HEK293T (cell line): ENCODE results near the gene PLS3.
A peak's percentile ranks its signal among the peaks of the same experiment; 100 is the strongest.
"Not testable (repeated sequence)": the region's sequence is repeated elsewhere in the genome, so short reads cannot be mapped to it uniquely, and the experiment has no call there.

Experiments used
- CTCF ChIA-PET: fragments of 350-600 bp; formaldehyde crosslinking; extraction: SDS; loops from one replicate; lab custom pipeline; 2021; ENCODE audit warnings: antibody characterized with exemption, inconsistent platforms; lab: Yijun Ruan, JAX
- POLR2A ChIA-PET: fragments of 350-600 bp; formaldehyde crosslinking; extraction: SDS; loops from one replicate; lab custom pipeline; 2020; ENCODE audit warnings: antibody characterized with exemption, inconsistent platforms; lab: Yijun Ruan, JAX
- DNase-seq: peaks from one replicate; pipeline ENCODE4 v3.0.0; 2012; ENCODE audit warnings: mixed read lengths; ENCODE audit errors: extremely low spot score
- ARNT ChIP-seq: fragments of 450-650 bp; IDR thresholded peaks from 2 replicates; pipeline ENCODE4 v1.6.1; 2017; ENCODE audit warnings: mild to moderate bottlenecking
- BHLHE40 ChIP-seq: fragments of 450-650 bp; IDR thresholded peaks from 2 replicates; pipeline ENCODE4 v1.6.1; 2016; ENCODE audit warnings: mild to moderate bottlenecking, moderate library complexity, borderline replicate concordance
- CTBP1 ChIP-seq: fragments of 450-650 bp; IDR thresholded peaks from 2 replicates; pipeline ENCODE4 v1.6.1; 2016; ENCODE audit warnings: borderline replicate concordance
- ELF4 ChIP-seq: fragments of 450-650 bp; IDR thresholded peaks from 2 replicates; pipeline ENCODE4 v1.6.1; 2017; ENCODE audit warnings: antibody characterized with exemption
- FOXA1 ChIP-seq: fragments of 450-650 bp; IDR thresholded peaks from 2 replicates; pipeline ENCODE4 v1.6.1; 2016; ENCODE audit warnings: mild to moderate bottlenecking
- FOXK2 ChIP-seq: fragments of 450-650 bp; IDR thresholded peaks from 2 replicates; pipeline ENCODE4 v1.6.1; 2016; ENCODE audit warnings: mild to moderate bottlenecking
- FOXM1 ChIP-seq: fragments of 450-650 bp; IDR thresholded peaks from 2 replicates; pipeline ENCODE4 v1.6.1; 2017; ENCODE audit warnings: mild to moderate bottlenecking, borderline replicate concordance
- HDGF ChIP-seq: fragments of 450-650 bp; IDR thresholded peaks from 2 replicates; pipeline ENCODE4 v1.6.1; 2017; ENCODE audit warnings: antibody characterized with exemption, borderline replicate concordance
- L3MBTL2 ChIP-seq: fragments of 450-650 bp; conservative IDR thresholded peaks from 2 replicates; pipeline ENCODE4 v1.6.1; 2016; ENCODE audit warnings: mild to moderate bottlenecking
- LEF1 ChIP-seq: fragments of 450-650 bp; IDR thresholded peaks from 2 replicates; pipeline ENCODE4 v1.6.1; 2017; ENCODE audit warnings: mild to moderate bottlenecking, borderline replicate concordance
- NFRKB ChIP-seq: fragments of 450-650 bp; IDR thresholded peaks from 2 replicates; pipeline ENCODE4 v1.6.1; 2016; ENCODE audit warnings: mild to moderate bottlenecking, moderate library complexity
- SP1 ChIP-seq: fragments of 450-650 bp; IDR thresholded peaks from 2 replicates; pipeline ENCODE4 v1.6.1; 2017
- SUZ12 ChIP-seq: fragments of 450-650 bp; IDR thresholded peaks from 2 replicates; pipeline ENCODE4 v1.6.1; 2016; ENCODE audit warnings: mild to moderate bottlenecking
- TARDBP ChIP-seq: fragments of 450-650 bp; IDR thresholded peaks from 2 replicates; pipeline ENCODE4 v1.6.1; 2016
- ZNF384 ChIP-seq: fragments of 450-650 bp; IDR thresholded peaks from 2 replicates; pipeline ENCODE4 v1.6.1; 2016
- TF ChIP-seq, protein P1 (sequence below): fragments of 450-650 bp; IDR thresholded peaks from 2 replicates; pipeline ENCODE4 v1.6.1; 2016

Gene PLS3

DNA sequence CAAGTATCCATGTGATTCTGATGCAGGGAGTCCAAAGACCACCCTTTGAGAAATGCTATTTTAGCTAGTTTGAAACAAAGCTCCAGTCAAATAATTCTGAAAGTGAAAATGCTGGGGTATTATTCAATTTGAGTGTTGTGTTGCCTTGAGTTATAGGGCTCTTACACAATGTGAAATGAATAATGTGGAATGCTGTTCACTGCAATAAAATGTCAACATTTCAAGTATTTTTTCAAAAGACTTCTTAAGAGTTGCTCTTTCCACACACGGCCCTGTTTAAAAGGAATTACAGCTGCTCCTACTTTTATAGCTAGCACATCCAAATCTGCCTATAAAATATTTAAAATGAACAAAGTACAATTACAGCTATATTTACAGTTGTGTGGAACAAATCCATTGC lies 27.5 kb upstream of the PLS3 start:
- CTCF ChIA-PET, result no interaction called here
- POLR2A ChIA-PET, result no interaction called here

DNA sequence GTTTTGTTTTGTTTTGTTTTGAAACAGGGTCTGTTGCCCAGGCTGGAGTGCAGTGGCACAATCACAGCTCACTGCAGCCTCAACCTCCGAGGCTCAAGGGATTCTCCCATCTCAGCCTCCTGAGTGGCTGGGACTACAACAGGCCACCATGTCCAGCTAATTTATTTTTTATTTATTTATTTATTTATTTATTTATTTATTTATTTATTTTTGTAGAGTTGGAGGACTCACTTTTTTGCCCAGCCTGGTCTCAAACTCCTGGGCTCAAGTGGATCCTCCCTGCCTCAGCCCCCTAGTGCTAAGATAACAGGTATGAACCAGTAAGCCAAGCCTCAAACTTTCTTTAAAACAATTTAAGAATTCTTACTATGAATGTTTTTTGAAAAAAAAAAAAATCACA lies 26.6 kb upstream of the PLS3 start:
- POLR2A ChIA-PET, result no interaction called here
- CTCF ChIA-PET, result no interaction called here
- TF ChIP-seq BHLHE40 (no peak), HDGF (no peak), FOXA1 (no peak), ELF4 (no peak), SUZ12 (no peak)
- DNase-seq, result no peak

More for the DNA sequence above, 27.5 kb upstream of the PLS3 start:
- no peak for DNase-seq
- TF ChIP-seq TARDBP (no peak), BHLHE40 (no peak), NFRKB (no peak)

DNA sequence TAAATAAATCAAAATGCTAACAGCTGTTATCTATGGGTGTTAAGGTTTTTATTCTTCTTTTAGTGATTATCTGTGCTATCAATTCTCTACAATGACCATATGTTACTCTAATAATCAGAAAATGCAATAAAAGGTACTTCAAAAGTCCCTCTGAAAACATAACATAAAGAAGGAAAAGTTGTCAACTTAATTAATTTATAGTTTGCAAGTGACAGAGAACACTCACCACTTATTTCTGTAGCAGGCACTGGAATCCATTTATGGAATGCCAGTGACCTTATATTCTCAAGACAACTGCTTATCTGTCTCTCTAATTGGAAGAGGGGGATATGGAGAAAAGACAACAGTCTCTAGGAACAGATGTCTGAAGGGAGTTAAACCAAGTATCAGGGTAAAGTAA lies 25.6 kb upstream of the PLS3 start:
- DNase-seq, result no peak
- ChIA-PET CTCF (no interaction called here), POLR2A (no interaction called here)
- TF ChIP-seq L3MBTL2, result no peak
- no peak for TF ChIP-seq FOXM1
- no peak for TF ChIP-seq BHLHE40
- TF ChIP-seq ARNT, result no peak

DNA sequence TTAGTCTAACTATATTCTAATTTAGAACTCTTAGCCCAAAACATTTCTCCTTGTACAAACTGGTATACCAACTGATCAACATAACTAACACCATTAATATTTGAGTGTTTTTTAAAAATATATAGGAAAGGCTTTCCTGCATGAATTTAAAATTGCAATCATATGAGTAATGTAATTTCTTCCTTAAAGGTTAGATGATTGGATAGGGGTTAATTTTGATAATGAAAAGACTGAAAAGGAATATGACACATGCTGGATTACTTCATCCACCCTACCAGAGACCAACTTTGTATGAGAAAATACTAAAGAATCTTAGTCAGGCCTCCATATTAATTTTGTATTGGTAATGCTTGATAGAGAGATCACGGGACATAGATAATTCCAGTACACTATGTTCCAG lies 25.1 kb upstream of the PLS3 start:
- ChIA-PET CTCF (no interaction called here), POLR2A (no interaction called here)
- TF ChIP-seq CTBP1, result no peak
- no peak for TF ChIP-seq FOXK2
- TF ChIP-seq NFRKB, result no peak
- no peak for TF ChIP-seq ZNF384
- TF ChIP-seq FOXM1, result no peak
- no peak for TF ChIP-seq ARNT
- no peak for TF ChIP-seq L3MBTL2
- no peak for TF ChIP-seq HDGF
- TF ChIP-seq TARDBP, result no peak
- TF ChIP-seq ELF4, result no peak
- TF ChIP-seq FOXA1, result no peak
- TF ChIP-seq, protein P1, sequence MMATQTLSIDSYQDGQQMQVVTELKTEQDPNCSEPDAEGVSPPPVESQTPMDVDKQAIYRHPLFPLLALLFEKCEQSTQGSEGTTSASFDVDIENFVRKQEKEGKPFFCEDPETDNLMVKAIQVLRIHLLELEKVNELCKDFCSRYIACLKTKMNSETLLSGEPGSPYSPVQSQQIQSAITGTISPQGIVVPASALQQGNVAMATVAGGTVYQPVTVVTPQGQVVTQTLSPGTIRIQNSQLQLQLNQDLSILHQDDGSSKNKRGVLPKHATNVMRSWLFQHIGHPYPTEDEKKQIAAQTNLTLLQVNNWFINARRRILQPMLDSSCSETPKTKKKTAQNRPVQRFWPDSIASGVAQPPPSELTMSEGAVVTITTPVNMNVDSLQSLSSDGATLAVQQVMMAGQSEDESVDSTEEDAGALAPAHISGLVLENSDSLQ, result no peak
- TF ChIP-seq SP1, result no peak
- TF ChIP-seq SUZ12, result no peak
- no peak for TF ChIP-seq LEF1
- TF ChIP-seq BHLHE40, result no peak
- no peak for DNase-seq

DNA sequence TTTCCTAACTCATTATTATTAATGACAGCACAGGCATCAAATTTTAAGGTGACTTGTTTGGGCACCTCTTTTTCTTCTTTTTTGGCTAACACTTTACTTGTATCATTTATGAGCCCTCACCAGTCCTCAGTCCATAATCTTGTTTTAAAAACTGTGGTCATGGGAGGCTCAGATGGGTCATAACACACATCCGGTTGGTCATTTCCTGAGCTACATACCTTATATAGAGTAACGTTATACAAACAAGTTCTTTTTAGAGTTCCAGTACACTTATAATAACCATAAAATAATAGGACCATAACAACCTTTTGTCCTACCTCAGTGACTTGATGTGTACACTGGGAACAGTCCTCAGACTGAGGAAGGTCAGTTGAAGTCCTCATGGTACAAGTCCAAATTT lies 21.1 kb upstream of the PLS3 start:
- ChIA-PET CTCF (no interaction called here), POLR2A (no interaction called here)
- TF ChIP-seq LEF1, result no peak
- no peak for TF ChIP-seq ZNF384
- no peak for TF ChIP-seq BHLHE40
- TF ChIP-seq NFRKB, result no peak
- no peak for TF ChIP-seq FOXA1
- TF ChIP-seq SUZ12, result no peak
- TF ChIP-seq SP1, result no peak
- TF ChIP-seq L3MBTL2, result no peak
- TF ChIP-seq, protein P1, result no peak
- no peak for TF ChIP-seq TARDBP
- no peak for TF ChIP-seq ARNT
- no peak for TF ChIP-seq FOXM1
- TF ChIP-seq CTBP1, result no peak
- no peak for TF ChIP-seq FOXK2
- TF ChIP-seq ELF4, result no peak
- no peak for DNase-seq

DNA sequence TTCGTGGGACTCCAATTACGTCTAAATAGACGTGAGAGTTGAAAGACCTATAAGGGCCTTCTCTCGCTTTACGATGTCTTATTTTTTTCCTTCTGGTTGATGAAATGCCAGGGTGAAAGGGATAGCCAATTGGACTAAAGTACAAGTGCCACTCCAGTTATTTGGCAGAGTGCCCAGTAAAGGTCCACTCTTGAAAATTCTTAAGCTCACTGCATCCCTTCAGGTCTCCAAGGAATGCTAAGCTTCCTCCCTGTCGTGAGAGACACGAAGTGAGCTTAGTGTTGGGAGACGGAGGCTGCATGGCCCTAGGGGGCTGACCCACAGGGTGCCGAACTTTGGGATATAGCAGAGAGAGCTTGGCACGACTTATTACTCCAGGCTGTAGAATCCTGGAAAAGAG lies 19.9 kb upstream of the PLS3 start:
- CTCF ChIA-PET, POLR2A ChIA-PET, DNase-seq: not testable (repeated sequence)

DNA sequence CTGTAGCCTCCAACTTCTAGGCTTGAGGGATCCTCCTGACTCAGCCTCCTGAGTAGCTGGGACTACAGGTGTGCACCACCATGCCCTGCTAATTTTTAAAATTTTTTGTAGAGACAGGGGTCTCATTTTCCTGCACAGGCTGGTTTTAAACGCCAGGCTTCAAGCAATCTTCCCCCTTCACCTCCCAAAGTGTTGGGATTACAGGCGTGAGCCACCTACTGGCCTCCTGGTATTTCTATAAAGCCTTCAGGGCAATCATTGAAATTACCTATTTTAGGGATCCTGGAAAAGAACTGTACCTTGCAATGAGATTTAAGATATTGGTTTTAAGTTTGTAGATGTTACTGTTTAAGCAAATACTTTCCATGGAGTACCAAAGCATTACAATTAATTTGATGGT lies 13.5 kb upstream of the PLS3 start:
- ChIA-PET POLR2A (no interaction called here), CTCF (no interaction called here)
- TF ChIP-seq L3MBTL2 (no peak), BHLHE40 (no peak), NFRKB (no peak), CTBP1 (no peak), SUZ12 (no peak), TARDBP (no peak)
- peak; percentile 19 for DNase-seq

DNA sequence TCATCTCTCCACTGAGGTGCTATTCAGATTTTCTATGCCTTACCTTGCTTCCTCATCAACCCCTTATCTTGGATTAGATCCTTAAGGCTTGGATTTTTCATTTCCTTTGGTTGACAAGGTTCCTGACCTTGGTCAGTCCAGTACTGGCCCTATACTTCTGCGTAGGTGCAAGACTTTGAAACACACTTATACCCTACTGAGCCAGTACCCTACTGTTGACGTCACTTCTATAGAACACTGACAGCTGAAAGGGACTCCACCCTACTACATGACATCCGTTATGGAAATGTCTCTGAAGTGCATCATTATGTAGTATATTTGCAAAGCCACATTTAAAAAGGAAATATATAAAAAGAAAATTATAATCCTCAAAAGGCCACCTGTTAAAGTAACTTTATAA lies 12.0 kb upstream of the PLS3 start:
- TF ChIP-seq, protein P1, result no peak
- TF ChIP-seq NFRKB (no peak), HDGF (no peak), SP1 (no peak), BHLHE40 (no peak), ZNF384 (no peak), ARNT (no peak), CTBP1 (no peak), FOXM1 (no peak), ELF4 (no peak), FOXK2 (no peak), SUZ12 (no peak), L3MBTL2 (no peak)
- ChIA-PET POLR2A (no interaction called here), CTCF (no interaction called here)
- no peak for DNase-seq
